Gastroesophageal sphincter (tissue), 3 donors: ENCODE results near the gene ABHD8.
A peak's percentile ranks its signal among the peaks of the same experiment; 100 is the strongest.

ENCODE experiments used
- POLR2A ChIP-seq, 2 donors: fragments of 450-650 bp; IDR thresholded peaks; one replicate each; pipeline ENCODE4 v1.6.1; 2017; ENCODE audit warnings: antibody characterized with exemption in 2 of 2, mild to moderate bottlenecking in 2 of 2, moderate library complexity in 1 of 2
- TF ChIP-seq, protein P1 (sequence below), 4 experiments: fragments of 200-600 bp in 2 of 4; fragments of 450-650 bp in 2 of 4; sonication (generic) in 1 of 4; IDR thresholded peaks; one replicate each; pipeline ENCODE4 v1.5.1; 2017 to 2019; ENCODE audit warnings: antibody characterized with exemption in 4 of 4, mild to moderate bottlenecking in 2 of 4, moderate library complexity in 2 of 4

DNA sequence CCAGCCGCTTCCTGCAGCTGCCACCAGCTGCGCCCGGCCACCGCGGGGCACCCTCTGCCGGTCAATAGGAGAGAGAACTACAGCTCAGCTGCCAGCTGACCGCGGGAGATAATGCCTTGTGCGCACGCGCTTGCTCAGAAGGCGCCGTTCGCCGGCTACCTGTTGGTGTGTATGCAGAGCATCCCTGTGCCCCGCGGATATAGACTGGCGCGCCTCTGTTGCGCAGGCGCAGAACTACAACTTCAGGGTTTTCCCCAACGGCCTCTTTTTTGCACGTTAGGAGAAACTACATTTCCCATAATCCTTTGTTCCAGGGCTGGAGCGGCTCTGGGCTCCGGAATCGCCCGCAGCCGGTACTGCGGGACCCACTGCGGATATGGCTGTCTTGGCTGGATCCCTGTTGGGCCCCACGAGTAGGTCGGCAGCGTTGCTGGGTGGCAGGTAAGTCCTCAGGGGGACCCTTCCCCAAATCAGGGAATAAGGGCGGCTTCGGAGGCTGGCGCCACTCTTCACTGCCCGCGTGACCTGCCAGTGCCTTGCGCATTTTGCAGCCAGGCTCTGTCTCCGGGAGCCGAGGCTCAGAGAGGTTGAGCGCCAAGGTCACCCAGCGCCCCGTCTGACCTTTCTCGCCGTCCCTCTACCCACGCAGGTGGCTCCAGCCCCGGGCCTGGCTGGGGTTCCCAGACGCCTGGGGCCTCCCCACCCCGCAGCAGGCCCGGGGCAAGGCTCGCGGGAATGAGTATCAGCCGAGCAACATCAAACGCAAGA is 2.5 kb upstream of the ABHD8 start, which contains the start of gene MRPL34:
- TF ChIP-seq POLR2A (IDR thresholded peaks at IDR 0.05) = peak in 1 of 2 donors; percentile 40
- TF ChIP-seq, protein P1, sequence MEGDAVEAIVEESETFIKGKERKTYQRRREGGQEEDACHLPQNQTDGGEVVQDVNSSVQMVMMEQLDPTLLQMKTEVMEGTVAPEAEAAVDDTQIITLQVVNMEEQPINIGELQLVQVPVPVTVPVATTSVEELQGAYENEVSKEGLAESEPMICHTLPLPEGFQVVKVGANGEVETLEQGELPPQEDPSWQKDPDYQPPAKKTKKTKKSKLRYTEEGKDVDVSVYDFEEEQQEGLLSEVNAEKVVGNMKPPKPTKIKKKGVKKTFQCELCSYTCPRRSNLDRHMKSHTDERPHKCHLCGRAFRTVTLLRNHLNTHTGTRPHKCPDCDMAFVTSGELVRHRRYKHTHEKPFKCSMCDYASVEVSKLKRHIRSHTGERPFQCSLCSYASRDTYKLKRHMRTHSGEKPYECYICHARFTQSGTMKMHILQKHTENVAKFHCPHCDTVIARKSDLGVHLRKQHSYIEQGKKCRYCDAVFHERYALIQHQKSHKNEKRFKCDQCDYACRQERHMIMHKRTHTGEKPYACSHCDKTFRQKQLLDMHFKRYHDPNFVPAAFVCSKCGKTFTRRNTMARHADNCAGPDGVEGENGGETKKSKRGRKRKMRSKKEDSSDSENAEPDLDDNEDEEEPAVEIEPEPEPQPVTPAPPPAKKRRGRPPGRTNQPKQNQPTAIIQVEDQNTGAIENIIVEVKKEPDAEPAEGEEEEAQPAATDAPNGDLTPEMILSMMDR (IDR thresholded peaks at IDR 0.05) = peak in 3 of 4 experiments; percentile 83 to 92 (median 91)
